Erythroblast (primary cell): ENCODE measurements around the gene TAS2R16.

Experiments used
- GATA1 ChIP-seq: IDR thresholded peaks from 2 replicates; pipeline ENCODE4 v1.6.1; 2011; ENCODE audit warnings: low read depth, mild to moderate bottlenecking, control low read depth, low read length, moderate library complexity
- POLR2A ChIP-seq: IDR thresholded peaks from 2 replicates; pipeline ENCODE4 v1.6.1; 2011; ENCODE audit warnings: mild to moderate bottlenecking, low read length

DNA sequence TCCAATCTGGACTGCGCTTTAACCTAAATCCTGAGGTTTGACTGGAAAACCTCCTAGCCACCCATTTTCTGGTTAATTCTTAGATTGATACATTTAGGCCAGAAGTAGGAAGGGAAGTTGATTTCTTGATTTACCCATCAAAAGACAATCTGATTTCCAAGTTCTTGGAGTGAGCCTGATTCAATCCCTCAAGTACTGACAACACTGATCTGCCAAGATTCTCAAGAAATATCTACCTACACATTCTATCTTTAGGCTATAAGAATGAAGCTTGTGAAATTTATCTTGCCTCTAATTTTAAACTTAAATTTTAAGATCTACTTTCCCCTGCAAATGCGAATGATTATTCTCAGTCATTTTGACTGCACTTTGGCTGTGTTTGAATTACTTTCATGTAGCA lies 5.9 kb downstream of the TAS2R16 start:
- no peak for TF ChIP-seq POLR2A
- no peak for TF ChIP-seq GATA1
